Tibial nerve (tissue), 4 donors: ENCODE data around the gene ASF1A.

Experiments used
- CTCF ChIP-seq, 5 experiments: fragments of 200-600 bp in 3 of 5; fragments of 450-650 bp in 2 of 5; sonication (generic) in 3 of 5; IDR thresholded peaks; one replicate each; pipeline ENCODE4 v1.5.1; 2016 to 2019; ENCODE audit warnings: antibody characterized with exemption in 5 of 5, mild to moderate bottlenecking in 3 of 5, moderate library complexity in 2 of 5
- EP300 ChIP-seq, 2 donors: sonication (generic); formaldehyde crosslinking; IDR thresholded peaks; one replicate each; pipeline ENCODE4 v1.6.1; 2017; ENCODE audit warnings: antibody characterized with exemption in 2 of 2, mild to moderate bottlenecking in 1 of 2
- POLR2A ChIP-seq, 2 donors: fragments of 450-650 bp; IDR thresholded peaks; one replicate each; pipeline ENCODE4 v1.6.1; 2017; ENCODE audit warnings: antibody characterized with exemption in 2 of 2, mild to moderate bottlenecking in 2 of 2, moderate library complexity in 2 of 2

GRCh38 chr6:118952683-118953082, 58.7 kb downstream of the ASF1A start:
- TF ChIP-seq POLR2A (IDR thresholded peaks at IDR 0.05) (no peak), CTCF (IDR thresholded peaks at IDR 0.05) (no peak), EP300 (IDR thresholded peaks at IDR 0.05) (no peak)
